HG03175 (cell line): ENCODE results near the gene CORO2A.
"Not testable (repeated sequence)": the region's sequence is repeated elsewhere in the genome, so short reads cannot be mapped to it uniquely, and the experiment has no call there.

Source experiments
- ATAC-seq: cut with Tn5 transposase; IDR thresholded peaks from one replicate; pipeline ENCODE4 v1.9.1; 2021; ENCODE audit warnings: mild to moderate bottlenecking, moderate library complexity; ENCODE audit not compliant: unreplicated experiment

The CORO2A gene

DNA sequence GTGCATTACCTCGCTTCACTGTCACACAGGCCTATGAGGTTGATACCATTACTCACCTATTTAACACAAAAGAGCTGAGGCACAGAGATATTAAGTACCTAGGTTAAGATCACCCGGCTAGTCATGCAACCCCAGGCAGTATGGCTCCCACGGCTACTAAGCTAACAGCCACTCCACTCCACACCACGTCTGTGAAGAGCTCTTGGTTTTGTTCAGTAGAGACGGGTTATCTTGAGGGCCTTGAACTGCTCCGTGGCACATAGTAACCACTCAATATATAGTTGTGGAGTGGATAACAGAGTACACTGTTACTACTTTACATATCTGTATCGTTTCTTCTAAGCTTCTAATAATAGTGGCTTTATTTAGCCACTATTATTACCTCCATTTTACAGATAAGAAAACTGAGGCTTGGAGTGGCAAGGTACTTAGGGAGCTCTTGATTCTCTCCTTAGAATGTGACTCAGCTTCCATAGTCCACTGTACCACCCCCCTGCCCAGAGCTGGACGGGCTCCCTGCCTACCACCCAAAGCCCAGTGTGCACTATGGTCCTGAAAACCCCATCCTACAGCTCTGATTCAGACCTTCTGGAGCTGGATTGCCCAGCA lies 1.0 kb upstream of the CORO2A start:
- ATAC-seq, result no peak

DNA sequence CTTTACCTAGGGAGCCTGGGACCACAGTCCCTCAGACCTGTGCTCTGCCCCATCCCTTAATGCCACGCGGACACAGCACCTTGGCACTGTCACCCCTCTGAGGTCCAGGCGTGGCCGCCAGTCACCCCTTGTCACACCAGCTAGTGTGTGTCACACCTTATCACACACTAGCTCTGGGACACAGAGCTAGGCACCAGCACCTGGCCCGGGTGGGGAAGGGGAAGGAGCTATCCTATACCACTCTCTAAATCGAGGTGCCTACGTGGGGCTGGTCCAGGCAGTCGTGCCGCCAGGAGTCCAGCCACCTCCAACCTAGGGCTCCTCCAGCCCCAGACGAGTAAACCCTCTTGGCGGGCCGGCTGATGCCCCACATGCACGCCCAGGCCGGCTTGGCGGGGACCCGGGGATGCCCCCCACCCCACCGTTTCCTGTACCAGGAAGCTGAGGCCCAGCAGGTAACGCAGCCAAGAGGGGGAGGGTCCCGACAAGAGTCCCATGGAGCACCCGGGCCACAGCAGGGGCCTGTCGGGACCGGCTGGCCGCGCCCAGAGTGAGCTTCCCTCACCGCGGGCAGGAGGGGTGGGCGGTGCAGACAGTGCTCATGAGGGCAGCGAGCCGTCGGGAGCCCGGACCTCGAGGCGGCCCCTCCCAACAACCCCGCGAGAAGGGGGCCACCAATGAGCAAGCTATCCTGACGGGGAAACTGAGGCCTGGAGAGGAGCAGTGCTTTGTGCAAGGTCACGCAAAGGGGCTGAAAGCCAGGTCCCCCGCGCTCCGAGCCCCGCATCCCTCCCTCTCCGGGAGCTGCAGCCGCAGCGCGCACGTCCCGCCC lies 550 bp downstream of the CORO2A start:
- no peak for ATAC-seq

DNA sequence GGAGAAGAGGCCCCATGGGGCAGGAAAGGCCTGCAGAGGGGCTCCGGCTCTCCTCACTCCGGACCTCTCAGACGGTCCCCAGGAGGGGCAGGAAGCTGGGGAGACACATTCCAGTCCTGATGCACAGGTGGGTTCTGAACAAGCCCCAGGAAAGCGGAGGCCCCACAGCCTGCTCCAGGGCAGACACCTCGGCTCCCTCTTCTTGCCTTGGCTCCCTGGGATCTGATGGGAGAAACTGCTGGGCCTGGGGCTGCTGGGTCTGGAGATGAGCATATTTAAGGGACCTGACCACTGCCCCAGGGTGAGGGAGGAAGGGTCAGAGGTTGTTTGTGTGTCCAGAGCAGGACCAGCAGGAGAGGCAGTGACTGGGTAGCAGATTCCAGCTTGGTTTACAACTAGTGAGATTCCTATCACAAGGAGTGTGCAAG lies 1.2 kb downstream of the CORO2A start:
- no peak for ATAC-seq

DNA sequence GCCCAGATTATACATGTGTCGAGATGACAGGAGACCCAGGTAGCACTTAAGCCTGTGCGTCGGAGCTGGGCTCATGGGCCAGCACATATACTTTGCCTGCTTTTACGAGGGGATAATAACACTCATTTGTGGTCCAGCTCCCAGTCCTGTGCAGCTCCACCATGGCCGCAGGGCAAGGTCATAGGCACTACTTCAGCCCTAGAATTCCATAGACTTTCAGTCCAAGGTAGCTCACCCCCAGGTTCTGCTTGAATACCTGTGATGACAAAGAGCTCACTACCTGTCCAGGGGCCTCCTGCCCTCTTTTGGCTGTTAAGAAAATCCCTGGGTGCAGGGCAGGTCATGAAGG lies 1.7 kb downstream of the CORO2A start:
- ATAC-seq, result no peak

DNA sequence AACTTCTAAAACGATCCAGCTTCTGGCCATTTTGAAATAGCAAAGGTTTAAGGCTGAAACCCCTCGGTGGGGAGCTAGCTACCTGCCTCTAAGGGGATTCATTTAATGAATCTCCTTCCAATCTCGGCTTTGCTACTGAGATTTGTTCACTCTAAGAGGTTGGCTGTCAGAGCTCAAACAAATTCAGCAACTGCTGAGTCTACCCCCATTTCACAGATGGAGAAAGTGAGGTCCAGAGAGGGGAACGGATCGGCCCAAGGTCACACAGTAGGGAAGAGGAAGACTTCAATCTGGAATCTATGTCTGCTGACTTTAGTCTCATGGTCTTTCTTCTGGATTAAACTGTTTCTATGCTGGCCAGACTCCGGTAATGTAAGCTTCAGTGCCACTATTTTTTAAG lies 3.0 kb downstream of the CORO2A start:
- no peak for ATAC-seq

DNA sequence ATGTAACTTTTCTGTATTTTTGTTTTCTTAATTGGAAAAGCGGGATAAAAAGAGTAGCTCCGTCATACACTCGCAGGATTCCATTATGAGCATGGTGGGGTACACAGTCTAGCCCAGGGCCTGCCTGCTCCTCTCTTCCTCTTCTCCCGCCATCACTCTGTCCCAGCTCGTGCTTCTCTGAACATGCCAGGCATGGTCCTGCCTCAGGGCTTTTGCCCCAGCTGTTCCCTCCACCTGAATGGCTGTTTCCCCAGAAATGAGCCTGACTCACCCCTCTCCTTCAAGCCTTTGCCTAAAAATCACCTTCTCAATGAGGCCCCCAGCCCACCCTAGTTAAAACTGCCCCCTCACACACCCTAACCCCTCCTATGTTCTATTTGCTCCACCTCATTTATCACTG lies 4.5 kb downstream of the CORO2A start:
- no peak for ATAC-seq

DNA sequence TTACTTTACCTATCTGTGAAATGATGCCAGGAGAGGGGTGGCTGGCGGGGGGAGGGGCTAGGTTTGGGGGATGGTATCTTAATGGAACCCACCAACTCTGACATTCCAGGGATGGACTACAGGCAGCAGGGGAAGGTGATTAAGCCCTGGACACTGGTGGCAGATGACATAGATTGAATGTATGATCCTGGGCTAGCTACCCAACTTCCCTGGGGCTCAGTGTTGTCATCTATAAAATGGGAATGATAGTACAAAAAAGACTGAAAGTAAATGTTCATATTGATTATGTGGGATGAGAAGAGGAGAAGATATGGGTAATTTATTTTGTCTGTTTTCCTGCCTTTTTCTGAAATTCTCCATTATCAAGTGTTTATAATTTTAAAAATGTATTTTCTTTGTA lies 6.2 kb downstream of the CORO2A start:
- ATAC-seq, result no peak

DNA sequence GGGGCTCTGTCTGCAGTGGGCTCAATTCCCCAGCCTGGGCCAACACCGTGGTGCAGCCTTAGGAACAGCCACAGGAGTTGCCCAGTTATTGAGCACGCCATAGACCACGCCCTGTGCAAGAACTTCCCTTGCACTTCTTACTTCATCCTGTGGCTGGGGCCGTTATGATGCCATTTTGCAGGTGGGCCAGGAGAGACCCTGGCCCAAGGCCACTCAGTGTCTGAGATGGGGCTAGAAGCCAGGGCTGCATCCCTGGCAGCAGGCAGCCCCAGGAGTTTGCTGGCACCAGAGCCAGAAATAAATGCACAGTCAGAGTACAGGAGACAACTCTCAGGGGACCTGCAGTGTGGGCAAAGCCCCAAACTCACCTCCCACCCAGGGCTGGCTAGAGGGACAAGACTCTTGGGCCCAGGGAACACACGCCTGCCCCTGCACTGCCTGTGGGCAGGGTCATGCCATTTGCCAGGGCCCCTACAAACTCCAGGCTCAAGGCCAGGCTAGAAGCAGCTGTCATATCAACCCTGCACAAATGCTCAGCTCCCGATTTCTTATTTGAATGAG lies 6.7 kb downstream of the CORO2A start:
- ATAC-seq, result no peak

DNA sequence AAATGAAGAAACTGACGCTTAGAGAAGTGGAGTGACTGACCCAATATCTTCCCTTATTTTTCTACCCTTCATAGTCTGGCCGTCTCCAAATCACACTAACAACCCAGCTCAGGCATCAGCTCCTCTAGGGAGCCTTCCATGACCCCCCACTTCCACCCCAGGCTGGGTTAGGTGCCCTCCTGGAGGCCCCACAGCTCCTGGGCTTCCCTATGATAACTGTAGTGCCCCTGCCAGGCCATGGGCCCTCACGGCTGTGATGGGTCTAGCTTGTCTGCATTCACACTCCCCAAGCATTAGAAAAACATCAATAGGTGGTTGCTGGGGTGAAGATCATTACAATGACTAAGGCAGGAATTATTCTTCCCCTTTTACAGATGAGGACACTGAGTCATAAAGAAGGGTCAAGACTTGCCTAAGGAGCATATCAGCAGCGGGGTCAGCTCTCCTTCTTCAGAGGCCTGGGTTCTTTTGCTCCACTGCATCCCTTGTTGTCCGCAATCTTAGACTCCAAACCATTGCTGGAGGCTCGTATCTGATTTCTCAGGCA lies 7.3 kb downstream of the CORO2A start:
- ATAC-seq, result no peak

DNA sequence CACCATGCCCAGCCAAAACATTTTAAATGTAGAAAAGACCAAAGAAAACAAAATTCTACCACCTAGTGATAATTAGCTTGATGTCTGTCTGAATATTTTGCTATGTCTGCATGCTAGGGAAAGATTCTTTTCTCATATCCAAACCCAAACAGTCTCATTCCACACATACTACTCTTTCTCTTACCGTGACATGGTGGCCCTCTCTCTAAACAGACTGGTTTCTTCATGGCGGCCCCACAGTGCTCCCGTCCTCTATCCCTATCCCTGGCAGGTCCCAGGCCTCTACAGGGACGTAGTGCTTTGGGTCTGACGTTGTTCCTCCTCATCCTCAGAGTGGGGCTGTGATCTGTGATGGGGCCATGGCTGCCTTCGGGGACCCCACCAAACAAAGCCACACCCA lies 8.1 kb downstream of the CORO2A start:
- no peak for ATAC-seq

DNA sequence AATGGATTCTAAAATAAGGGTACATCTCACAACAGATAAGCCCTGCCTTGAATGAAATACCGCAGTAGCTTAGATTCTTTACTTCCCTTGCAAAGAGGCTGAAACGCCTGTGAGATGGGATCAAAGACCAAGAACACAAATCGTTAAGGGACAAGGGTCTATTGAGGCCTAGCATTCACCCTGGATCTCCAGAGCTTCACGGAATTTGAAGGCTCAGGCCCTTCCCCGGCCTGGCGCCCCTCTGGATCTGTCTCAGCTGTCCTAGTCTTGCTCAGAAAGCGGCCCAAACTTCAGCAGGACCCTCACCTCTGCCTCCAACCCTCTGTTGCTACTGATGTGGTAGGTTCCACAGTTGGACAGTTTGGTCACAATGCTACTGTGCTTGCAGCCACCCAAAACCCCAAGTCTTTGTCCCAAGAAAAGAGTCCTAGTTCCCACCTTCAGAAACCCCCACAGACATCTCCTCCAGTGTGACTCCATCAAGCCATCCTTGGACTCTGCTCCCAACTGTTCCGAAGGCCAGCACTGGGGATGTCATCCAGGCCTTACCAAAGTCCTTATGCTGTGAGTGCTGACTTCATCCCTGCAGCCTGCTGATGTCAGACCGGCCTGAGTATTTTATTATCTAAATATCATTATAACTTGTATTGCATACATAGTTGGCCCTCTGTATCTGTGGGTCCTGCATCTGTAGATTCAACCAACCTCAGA lies 9.4 kb downstream of the CORO2A start:
- no peak for ATAC-seq

DNA sequence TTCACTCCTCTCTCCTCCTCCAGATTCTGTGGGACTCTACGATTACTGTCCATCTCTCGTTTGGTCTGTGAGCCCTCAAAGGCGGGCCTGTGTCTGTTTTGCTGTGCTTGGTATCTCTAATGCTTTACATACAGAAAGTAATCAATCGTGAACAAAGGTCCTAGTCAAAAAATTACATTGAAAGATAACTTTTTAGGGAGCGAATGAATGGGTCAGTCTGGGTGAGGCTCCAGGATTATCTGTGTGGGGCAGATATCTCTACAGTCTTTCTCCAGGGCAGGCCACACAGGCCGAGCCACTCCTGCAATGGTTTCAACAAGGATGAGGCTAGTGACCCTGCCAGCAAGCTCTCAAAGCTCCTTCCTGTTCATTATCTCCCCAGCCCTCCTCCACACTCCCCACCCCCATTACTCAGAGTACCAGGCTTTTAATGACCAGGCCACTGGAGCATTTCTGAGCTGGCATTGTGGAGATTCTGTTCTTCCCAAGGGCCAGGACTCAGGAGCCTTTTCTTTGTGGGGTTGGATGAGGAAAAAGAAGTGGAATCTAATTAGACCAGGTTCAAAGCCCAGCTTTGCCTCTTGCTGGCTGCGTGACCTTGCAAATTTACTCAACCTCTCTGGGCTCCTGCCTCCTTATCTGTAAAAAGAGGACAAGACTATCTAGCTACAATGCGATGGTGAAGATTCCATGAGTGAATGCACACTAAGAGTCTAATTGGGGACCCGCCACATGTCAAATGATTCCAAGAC lies 10.2 kb downstream of the CORO2A start:
- ATAC-seq, result no peak

DNA sequence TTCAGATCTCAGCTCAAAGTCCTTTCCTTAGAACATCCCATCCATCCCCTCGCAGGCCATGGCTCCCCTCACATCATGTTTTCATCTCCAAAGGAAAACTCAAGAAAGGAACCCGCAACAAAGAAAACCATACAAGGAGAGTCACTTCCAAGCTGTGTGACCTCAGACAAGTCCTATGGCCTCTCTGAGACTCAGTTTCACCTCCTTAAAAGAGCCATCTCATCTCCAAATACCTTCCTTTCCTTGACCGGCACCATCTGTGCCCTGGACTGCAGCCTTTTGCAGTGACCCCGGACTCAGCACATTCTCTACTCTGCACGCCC lies 10.7 kb downstream of the CORO2A start:
- no peak for ATAC-seq

DNA sequence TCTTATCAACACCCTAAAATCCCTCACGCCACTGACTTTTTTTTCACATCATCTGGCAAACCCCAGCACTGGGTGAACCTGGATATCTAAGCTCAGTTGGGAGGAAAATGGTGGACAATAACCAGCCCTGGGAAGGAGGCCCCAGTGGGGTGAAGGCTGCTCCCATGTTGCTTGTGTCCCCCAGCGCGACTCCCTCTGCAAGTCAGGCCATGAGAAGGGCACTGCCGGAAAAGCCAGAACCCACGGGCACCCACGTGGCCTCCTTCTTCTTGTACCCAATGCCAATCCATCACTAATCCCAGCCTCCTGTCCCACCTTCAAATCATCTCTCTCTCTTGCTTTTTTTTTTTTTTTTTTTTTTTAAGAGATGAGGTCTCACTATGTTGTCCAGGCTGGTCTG lies 11.4 kb downstream of the CORO2A start:
- no peak for ATAC-seq

DNA sequence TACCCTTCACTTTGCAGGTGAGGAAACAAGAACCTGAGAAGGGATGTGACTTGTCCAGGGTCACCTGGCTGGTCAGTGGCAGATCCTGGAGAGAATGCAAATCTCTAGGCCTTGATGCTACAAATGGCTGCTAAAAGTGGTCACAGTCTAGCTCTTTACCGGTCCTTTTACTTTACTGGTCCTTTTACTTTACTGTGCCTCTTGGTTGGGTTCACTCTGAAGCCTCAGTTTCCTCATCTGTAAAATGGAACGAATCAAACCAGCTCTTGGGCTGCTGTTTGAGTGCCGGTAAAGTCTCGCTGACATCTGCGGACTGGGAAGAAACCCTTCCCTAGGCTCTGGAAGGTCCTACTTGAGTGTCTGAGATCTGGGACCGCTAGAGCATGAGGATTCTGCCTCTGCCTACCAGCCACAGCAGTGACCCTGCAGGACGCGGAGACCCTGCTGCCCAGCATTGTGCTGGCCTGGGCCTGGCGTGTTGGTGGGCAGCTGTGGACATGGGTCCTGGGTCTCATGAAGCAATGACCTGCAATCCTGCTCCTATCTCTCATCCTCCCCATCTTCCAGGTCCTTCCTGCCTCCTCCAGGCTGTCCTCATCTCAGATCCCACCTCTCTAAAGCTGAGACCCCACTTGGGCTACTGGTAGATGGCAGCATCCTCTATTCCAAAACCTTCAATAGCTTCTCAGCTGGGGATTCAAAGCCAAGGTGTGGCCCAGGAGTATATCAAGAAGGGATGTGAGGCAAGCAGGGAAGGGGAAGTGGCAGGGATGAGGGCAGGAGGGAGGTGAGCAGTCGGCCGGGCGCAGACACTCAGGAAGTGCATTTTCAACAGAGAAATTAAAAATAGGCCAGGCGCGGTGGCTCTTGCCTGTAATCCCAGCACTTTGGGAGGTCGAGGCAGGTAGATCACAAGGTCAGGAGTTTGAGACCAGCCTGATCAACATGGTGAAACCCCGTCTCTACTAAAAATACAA lies 13.3 kb downstream of the CORO2A start:
- ATAC-seq, result no peak

DNA sequence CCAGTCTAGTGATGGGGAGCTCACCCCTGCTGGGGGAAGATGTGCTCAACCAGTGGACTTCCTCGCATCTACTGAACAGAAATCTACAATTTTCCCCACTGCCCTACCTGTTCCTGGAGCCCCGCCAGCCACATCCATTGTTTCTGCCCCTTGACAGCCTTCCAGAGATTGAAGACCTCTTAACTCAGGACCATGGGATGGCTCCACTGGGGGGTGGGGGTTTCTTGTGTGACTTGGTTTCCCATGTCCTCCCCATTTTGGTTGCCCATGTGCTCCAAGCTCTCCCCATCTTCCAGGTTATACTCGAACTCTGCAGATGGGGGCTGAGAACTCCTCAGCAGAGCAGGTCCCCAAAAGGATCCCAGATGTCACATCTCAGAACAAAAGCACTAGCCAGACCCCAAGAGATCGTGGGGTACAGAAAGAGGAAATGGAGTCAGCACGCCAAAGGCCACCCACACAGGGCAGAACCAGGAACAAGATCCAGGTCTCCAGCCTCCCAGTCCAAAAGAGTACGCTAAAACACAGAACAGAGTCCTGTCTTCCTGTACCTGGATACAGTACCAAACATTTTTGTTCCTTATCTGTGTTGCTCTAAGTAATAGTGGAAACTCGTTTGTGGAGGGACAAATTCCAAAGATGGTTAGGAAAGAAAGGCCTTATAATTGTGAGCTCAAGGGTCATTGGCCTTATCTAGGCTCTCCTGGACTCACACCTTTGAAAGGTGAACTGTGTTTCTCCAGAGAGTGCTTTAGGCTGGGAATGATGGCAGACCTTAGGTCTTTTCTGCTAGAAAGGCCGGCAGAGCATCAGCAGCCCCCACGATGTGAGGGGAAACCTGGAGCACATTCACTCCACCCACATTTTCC lies 15.8 kb downstream of the CORO2A start:
- ATAC-seq, result no peak

DNA sequence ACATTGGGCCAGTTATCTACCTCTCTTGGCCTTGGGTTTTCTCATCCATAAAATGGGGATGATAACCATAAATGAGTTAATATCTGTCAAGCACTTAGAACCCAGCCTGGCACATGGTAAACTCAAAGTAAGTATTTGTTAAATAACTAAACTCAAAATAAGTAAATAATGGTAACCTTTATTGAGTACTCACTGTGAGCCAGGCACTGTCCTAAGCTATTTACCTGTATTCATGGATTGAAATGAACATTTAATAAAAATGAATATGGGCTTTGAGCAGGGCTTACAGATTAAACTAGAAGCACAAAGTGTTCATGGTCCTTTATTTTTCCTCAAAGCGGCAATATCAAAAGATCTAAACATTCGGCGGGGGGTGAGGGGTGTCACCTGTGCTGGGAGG lies 16.7 kb downstream of the CORO2A start:
- no peak for ATAC-seq

DNA sequence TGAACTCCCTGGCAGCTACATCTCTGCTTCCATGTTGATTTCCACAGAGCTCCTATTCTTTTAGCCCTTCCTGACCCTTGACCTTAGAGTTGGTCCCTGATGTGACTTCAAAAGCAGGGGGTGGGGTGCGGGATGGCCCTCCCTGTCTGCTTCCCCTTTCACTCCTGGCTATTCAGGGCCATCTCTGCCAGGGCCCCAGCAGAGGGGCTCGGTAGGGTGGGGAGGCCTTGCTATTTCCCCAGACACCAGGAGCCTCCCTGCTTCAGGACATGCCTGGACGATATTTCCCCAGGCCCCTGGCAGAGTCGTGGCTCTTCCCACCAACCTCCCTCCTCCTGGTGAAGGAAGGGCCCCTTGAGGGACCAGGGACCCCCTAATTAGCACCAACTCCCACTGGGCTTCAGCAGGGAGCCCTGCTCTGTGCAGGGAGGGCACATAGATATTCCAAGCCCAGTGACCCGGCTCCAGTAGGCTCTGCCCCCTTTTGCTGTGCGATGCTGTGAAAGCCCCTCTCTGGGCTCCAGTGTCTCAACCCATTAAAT lies 17.3 kb downstream of the CORO2A start:
- no peak for ATAC-seq

DNA sequence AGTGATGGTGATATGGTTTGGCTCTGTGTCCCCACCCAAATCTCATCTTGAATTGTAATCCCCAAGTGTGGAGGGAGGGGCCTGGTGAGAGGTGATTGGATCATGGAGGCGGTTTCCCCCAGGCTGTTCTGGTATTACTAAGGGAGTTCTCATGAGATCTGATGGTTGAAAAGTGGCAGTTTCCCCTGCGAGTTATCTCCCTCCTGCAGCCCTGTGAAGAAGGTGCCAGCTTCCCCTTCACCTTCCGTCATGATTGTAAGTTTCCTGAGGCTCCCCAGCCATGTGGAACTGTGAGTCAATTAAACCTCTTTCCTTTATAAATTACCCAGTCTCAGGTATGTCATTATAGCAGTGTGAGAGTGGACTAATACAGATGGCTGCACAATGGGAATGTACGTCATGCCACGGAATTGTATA lies 17.9 kb downstream of the CORO2A start:
- not testable (repeated sequence) for ATAC-seq
